Measurements from ENCODE around the gene OTOGL. TPM values are rescaled to one million over a fixed set of nuclear protein-coding genes. Genes with fewer than 3 reads are reported as not detected.

Gene OTOGL
- total RNA-seq, 1 donor from 2014 or later = 0.32 TPM

DNA sequence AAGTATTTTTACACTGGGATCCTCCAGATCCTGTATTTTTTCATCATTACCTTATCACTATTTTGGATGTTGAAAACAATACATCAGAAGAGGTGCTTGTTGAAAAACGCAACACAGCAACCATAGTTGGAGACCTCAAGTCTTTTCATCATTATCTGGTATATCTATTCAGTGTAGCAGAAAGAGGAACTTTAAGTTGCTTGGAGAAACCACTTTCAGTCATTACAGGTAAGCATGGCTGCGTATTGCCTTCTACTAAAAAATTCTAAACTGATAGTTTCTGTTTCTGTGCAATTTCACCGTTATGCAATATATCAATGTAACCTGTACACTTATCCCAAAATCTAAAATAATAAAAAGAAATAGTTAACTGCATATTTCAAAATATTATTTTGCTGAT is 312.4 kb downstream of the OTOGL start:
- Histone ChIP-seq H3K4me1 (no peaks in the 10 kb centered on the region), H3K27me3 (ENCODE audit: low read depth) (no peaks in the 10 kb centered on the region), H3K4me3 (no peak overlapping the region), H3K27ac (no peak overlapping the region), H3K36me3 (no peaks in the 10 kb centered on the region), H3K9me3 (no peaks in the 10 kb centered on the region)
- DNase-seq (no peak), ATAC-seq (no peak)
- TF ChIP-seq, protein P1, sequence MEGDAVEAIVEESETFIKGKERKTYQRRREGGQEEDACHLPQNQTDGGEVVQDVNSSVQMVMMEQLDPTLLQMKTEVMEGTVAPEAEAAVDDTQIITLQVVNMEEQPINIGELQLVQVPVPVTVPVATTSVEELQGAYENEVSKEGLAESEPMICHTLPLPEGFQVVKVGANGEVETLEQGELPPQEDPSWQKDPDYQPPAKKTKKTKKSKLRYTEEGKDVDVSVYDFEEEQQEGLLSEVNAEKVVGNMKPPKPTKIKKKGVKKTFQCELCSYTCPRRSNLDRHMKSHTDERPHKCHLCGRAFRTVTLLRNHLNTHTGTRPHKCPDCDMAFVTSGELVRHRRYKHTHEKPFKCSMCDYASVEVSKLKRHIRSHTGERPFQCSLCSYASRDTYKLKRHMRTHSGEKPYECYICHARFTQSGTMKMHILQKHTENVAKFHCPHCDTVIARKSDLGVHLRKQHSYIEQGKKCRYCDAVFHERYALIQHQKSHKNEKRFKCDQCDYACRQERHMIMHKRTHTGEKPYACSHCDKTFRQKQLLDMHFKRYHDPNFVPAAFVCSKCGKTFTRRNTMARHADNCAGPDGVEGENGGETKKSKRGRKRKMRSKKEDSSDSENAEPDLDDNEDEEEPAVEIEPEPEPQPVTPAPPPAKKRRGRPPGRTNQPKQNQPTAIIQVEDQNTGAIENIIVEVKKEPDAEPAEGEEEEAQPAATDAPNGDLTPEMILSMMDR (IDR thresholded peaks at IDR 0.05) = no peak
- intact Hi-C loops (cut with DNase I) = loop anchor here (10.0 kb wide), 1 partner anchor 353 kb away; no protein-coding TSS in a partner anchor

DNA sequence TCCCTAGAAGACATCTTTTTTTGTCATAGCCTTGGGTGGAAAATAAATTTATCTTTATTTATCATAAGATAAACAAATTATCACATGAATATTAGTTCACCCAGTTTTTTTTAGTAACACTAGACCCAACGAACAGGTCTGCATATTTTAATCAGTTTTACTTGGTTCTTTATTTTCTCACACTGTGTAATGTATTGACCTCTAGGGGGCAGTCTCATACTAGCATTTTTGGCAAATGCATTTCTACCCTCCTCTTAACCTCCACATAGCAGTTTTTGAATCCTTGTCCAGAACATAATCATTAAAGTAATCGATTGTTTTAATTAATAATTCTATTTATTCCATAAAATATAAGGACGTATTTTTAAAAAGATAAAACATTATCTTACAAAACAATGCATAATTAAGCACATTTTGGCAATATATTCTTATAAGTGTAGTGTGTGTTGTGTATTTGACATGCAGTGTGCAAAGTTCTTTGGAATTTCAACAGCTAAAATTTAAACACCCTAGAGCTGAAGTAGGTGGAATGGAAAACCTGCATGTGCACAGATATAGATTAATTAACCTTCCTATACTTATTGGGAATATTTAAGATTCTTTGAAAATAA is 313.1 kb downstream of the OTOGL start:
- Histone ChIP-seq H3K27me3 (ENCODE audit: low read depth) (no peaks in the 10 kb centered on the region), H3K4me3 (no peak overlapping the region), H3K27ac (no peak overlapping the region), H3K9me3 (no peaks in the 10 kb centered on the region), H3K36me3 (no peaks in the 10 kb centered on the region), H3K4me1 (no peaks in the 10 kb centered on the region)
- no peak for DNase-seq
- TF ChIP-seq, protein P1 (IDR thresholded peaks at IDR 0.05) = peak; percentile 80
- ATAC-seq = peak; percentile 71 to 78
- intact Hi-C loops (cut with DNase I) = loop anchor here (10.0 kb wide), 1 partner anchor 352 kb away; no protein-coding TSS in a partner anchor

- H3K36me3 ChIP-seq = no peaks in the 10 kb centered on the region
- no peak overlapping the region for H3K27ac ChIP-seq
- intact Hi-C loops (cut with DNase I) = loop anchor here (10.0 kb wide), 1 partner anchor 351 kb away; no protein-coding TSS in a partner anchor
- no peaks in the 10 kb centered on the region for H3K4me1 ChIP-seq
- no peak for ATAC-seq
- no peaks in the 10 kb centered on the region for H3K27me3 ChIP-seq (ENCODE audit: low read depth)
- TF ChIP-seq, protein P1 (IDR thresholded peaks at IDR 0.05) = no peak
- no peaks in the 10 kb centered on the region for H3K9me3 ChIP-seq
- no peak for DNase-seq
- H3K4me3 ChIP-seq = no peak overlapping the region
Observed at GRCh38 chr12:80413462-80413861, 314.1 kb downstream of the OTOGL start.

DNA sequence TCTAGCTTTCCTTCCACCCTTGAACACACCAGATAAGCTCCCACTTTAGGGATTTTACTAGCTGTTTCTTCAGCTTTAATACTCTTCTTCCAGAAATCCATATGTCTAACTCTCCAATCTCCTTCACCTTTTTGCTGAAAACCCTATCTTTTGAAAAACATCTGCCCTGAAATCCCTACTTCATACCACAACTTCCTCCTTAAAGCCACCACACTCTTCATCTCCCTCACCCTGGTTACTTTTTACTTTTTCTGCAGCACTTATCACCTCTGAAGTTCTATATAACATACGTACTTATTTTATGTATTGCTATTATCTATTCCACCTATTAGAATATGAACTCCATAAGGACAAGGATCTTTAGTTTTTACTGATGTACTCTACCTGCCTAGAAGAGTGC is 316.1 kb downstream of the OTOGL start:
- no peak overlapping the region for H3K4me3 ChIP-seq
- intact Hi-C loops (cut with DNase I) = loop anchor here (10.0 kb wide), 1 partner anchor 349 kb away; no protein-coding TSS in a partner anchor
- no peaks in the 10 kb centered on the region for H3K36me3 ChIP-seq
- H3K9me3 ChIP-seq = no peaks in the 10 kb centered on the region
- H3K4me1 ChIP-seq = no peaks in the 10 kb centered on the region
- H3K27me3 ChIP-seq (ENCODE audit: low read depth) = no peaks in the 10 kb centered on the region
- H3K27ac ChIP-seq = no peak overlapping the region
- TF ChIP-seq, protein P1 (IDR thresholded peaks at IDR 0.05) = no peak
- DNase-seq (no peak), ATAC-seq (no peak)

DNA sequence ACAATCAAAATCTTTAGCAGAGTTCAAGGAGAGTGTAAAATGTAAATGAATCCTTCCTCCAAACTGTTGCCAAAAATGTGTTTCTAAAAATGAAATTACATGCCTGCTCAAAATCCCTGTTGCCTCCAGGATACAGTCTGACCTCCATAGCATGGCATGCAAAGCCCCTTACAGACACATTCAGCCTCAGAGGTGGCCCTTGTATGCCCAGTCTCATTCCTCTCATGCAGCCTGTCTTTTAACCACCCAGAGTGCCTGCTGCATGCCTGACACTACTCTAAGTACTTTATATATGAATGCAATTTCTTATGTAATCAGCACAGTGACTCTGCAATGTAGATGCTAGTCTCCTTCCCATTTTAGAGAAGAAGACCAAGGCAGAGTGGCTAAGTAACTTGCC is 320.3 kb downstream of the OTOGL start:
- H3K9me3 ChIP-seq = no peaks in the 10 kb centered on the region
- no peak overlapping the region for H3K4me3 ChIP-seq
- intact Hi-C loops (cut with DNase I) = loop anchor here (10.0 kb wide), 1 partner anchor 345 kb away; no protein-coding TSS in a partner anchor
- no peaks in the 10 kb centered on the region for H3K4me1 ChIP-seq
- no peaks in the 10 kb centered on the region for H3K36me3 ChIP-seq
- H3K27ac ChIP-seq = no peak overlapping the region
- ATAC-seq (peak; percentile 27 to 59), DNase-seq (no peak)
- TF ChIP-seq, protein P1 (IDR thresholded peaks at IDR 0.05) = no peak
- H3K27me3 ChIP-seq (ENCODE audit: low read depth) = no peaks in the 10 kb centered on the region

All from lower lobe of right lung (tissue), 2 donors.